ENCODE measurements around the gene FSTL4.

DNA sequence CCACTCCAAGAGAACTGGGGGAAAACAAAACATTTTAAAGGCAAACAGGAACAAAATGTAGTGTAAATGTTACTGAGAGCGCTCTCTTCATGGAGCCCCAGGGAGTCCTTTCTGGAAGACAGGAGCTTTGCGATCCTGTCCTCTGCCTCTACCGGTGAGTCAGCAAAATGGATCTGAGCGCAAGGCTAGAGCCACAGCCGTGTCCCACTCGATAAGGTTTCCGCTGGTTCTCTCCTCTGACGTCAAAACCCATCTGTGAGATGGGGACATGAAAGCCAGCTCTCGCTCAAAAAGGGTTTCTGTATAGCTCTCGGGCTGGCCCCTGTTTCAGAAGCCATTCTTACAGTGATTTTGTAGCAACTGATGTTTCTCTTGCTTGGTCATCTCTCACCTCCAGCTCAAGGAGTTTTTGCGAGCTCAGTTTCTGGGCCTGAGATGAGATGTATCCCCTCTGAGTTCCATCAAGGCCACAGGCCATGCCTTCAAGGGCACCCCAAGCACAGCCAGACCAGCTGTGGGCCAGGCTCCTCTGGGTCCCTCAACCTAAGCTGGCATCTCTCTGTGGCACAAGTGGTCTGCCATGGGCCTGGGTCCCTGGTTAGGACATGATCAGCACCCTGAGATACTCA is 101.6 kb downstream of the FSTL4 start:
- TF ChIP-seq, protein P1, sequence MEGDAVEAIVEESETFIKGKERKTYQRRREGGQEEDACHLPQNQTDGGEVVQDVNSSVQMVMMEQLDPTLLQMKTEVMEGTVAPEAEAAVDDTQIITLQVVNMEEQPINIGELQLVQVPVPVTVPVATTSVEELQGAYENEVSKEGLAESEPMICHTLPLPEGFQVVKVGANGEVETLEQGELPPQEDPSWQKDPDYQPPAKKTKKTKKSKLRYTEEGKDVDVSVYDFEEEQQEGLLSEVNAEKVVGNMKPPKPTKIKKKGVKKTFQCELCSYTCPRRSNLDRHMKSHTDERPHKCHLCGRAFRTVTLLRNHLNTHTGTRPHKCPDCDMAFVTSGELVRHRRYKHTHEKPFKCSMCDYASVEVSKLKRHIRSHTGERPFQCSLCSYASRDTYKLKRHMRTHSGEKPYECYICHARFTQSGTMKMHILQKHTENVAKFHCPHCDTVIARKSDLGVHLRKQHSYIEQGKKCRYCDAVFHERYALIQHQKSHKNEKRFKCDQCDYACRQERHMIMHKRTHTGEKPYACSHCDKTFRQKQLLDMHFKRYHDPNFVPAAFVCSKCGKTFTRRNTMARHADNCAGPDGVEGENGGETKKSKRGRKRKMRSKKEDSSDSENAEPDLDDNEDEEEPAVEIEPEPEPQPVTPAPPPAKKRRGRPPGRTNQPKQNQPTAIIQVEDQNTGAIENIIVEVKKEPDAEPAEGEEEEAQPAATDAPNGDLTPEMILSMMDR (conservative IDR thresholded peaks at IDR 0.05; ENCODE audit: low read depth, low read length) = no peak
- TF ChIP-seq BHLHE40 (IDR thresholded peaks at IDR 0.05; ENCODE audit: low read depth, low read length) (no peak), POLR2A (IDR thresholded peaks at IDR 0.05; ENCODE audit: low read depth, low read length) (no peak), MAZ (IDR thresholded peaks at IDR 0.05; ENCODE audit: borderline replicate concordance, low read depth, low read length) (no peak), CHD1 (IDR thresholded peaks at IDR 0.05; ENCODE audit: low read depth, low read length) (no peak), SMC3 (IDR thresholded peaks at IDR 0.05; ENCODE audit: low read depth, low read length) (no peak), RAD21 (IDR thresholded peaks at IDR 0.05; ENCODE audit: low read length) (no peak)
- TF ChIP-seq, protein P2, sequence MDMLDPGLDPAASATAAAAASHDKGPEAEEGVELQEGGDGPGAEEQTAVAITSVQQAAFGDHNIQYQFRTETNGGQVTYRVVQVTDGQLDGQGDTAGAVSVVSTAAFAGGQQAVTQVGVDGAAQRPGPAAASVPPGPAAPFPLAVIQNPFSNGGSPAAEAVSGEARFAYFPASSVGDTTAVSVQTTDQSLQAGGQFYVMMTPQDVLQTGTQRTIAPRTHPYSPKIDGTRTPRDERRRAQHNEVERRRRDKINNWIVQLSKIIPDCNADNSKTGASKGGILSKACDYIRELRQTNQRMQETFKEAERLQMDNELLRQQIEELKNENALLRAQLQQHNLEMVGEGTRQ (IDR thresholded peaks at IDR 0.05; ENCODE audit: low read depth, low read length) = no peak

Data from IMR-90 (cell line).